H1 (cell line): ENCODE data around the gene TAOK1. TPM values are rescaled to one million over a fixed set of nuclear protein-coding genes. Genes with fewer than 3 reads are reported as not detected.

Source experiments
- ATF2 ChIP-seq: IDR thresholded peaks from 2 replicates; pipeline ENCODE4 v1.6.1; 2012; ENCODE audit warnings: low read length, inconsistent platforms
- CHD7 ChIP-seq: fragments of 300-600 bp; sonication (generic); IDR thresholded peaks from 2 replicates; pipeline ENCODE4 v1.7.1; 2012; ENCODE audit warnings: low read length, moderate library complexity, mild to moderate bottlenecking, inconsistent platforms; ENCODE audit not compliant: insufficient replicate concordance
- POU5F1 ChIP-seq: IDR thresholded peaks from 2 replicates; pipeline ENCODE4 v1.6.1; 2011; ENCODE audit warnings: low read depth, mild to moderate bottlenecking, low read length, moderate library complexity
- RNF2 ChIP-seq: fragments of 200-900, 300-1000 bp; sonication (generic); IDR thresholded peaks from 2 replicates; pipeline ENCODE4 v1.7.1; 2016; ENCODE audit warnings: borderline replicate concordance, low read depth, mild to moderate bottlenecking, antibody characterized with exemption, low read length; ENCODE audit not compliant: poor library complexity, severe bottlenecking; ENCODE audit errors: missing control alignments
- RXRA ChIP-seq: IDR thresholded peaks from 2 replicates; pipeline ENCODE4 v1.6.1; 2011; ENCODE audit warnings: low read depth, mild to moderate bottlenecking, low read length, moderate library complexity; ENCODE audit not compliant: insufficient read depth
- SP1 ChIP-seq: IDR thresholded peaks from 2 replicates; pipeline ENCODE4 v1.6.1; 2011; ENCODE audit warnings: low read depth, low read length
- TAF1 ChIP-seq: IDR thresholded peaks from 2 replicates; pipeline ENCODE4 v1.6.1; 2011; ENCODE audit warnings: mild to moderate bottlenecking, low read depth, low read length
- TBP ChIP-seq: IDR thresholded peaks from 2 replicates; pipeline ENCODE4 v1.6.1; 2011; ENCODE audit warnings: low read depth, low read length, improper control_type of control experiment
- polyA plus RNA-seq, 7 experiments: library from polyadenylated mRNA; depleted of rRNA in 3 of 7; stranded (reverse) in 5 of 7; unstranded in 2 of 7; fragments of >200 nt in 5 of 7; fragments of 200-250 nt in 2 of 7; gene quantifications; 1 replicate in 5 of 7; 2 replicates in 1 of 7; 4 replicates in 1 of 7; pipeline versions ENCODE4 v1.2.1 to v1.2.3, GENCODE V29; 2011 to 2013; ENCODE audit warnings: missing spikeins in 2 of 7, mixed read lengths in 2 of 7
- total RNA-seq: library from RNA; stranded (reverse); fragmentation: NEBNext Ultra II Directional; extraction: Animal tissue kit (Norgen Biotek cat#: 25700); gene quantifications from 2 replicates; pipeline ENCODE4 v1.2.1, GENCODE V29; 2021

Gene TAOK1
- total and polyA plus RNA-seq, 2 of the 8 experiments (the other 6 are each of a cell fraction or from before 2014, with no cell fraction given) = 12.2 to 90.6 TPM

- TF ChIP-seq CHD7 = no peak
- TF ChIP-seq TAF1 = no peak
- TF ChIP-seq POU5F1 = no peak
- TF ChIP-seq SP1 = no peak
- no peak for TF ChIP-seq TBP
- TF ChIP-seq RXRA = no peak
- no peak for TF ChIP-seq ATF2
- no peak for TF ChIP-seq RNF2
These were observed 206.0 kb downstream of the TAOK1 start (continued) for GRCh38 chr17:29595943-29596774.
